PC-3 (cell line): ENCODE results near the gene PCBD1.

Experiments
- CTCF ChIP-seq: fragments of 300-600 bp; sonication (generic); conservative IDR thresholded peaks from 2 replicates; pipeline ENCODE4 v1.5.1; 2017; ENCODE audit warnings: antibody characterized with exemption, low read depth, mild to moderate bottlenecking, low read length
- EZH2 ChIP-seq: fragments of 300-600 bp; sonication (generic); IDR thresholded peaks from one replicate; pipeline ENCODE4 v1.6.1; 2017; ENCODE audit warnings: antibody characterized with exemption, mild to moderate bottlenecking, low read length; ENCODE audit not compliant: unreplicated experiment
- EZH2phosphoT487 ChIP-seq: fragments of 300-600 bp; sonication (generic); IDR thresholded peaks from 2 replicates; pipeline ENCODE4 v1.6.1; 2018; ENCODE audit warnings: mild to moderate bottlenecking, antibody characterized with exemption, low read length, borderline replicate concordance

- TF ChIP-seq CTCF: no peak
- no peak for TF ChIP-seq EZH2
- TF ChIP-seq EZH2phosphoT487: no peak
These were observed 926 bp upstream of the PCBD1 start for GRCh38 chr10:70889291-70889690.
